ENCODE measurements around the gene VWA5B1.
A peak's percentile ranks its signal among the peaks of the same experiment; 100 is the strongest.

VWA5B1 gene

GRCh38 chr1:20322825-20323612 is 32.3 kb downstream of the VWA5B1 start:
- no peak for DNase-seq

- no peak for DNase-seq
Measured at GRCh38 chr1:20323613-20323920, 32.9 kb downstream of the VWA5B1 start.

GRCh38 chr1:20324704-20325406 is 34.2 kb downstream of the VWA5B1 start:
- no peak for DNase-seq

GRCh38 chr1:20325407-20325843 is 34.8 kb downstream of the VWA5B1 start:
- no peak for DNase-seq

DNA sequence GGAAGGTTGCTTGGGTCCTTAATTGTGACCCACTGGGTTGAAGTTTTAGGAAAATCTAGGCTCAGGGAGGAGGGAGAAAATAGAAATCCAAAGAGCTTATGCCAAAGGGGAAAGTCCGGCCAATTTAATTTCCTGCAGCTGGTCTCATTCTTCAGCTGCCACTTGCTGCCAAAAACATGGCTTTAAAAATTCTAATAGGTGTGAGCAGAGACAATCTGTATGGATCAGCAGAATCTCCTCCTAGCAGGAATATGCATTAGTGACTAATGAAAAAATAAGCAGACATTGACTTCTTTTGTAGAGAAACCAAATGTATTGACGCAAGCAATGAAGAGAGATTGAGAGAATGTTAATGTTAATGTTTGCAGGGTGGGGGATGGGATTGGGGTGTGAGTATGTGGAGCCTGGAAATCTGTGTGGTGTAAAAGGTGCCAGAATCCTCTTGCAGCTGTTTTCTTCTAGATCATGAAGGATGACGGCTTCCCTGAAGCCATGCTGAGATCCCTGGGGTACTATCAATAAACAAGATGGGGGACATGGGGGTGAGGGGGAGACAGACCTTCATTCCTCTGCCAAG is 35.3 kb downstream of the VWA5B1 start:
- DNase-seq = no peak

DNA sequence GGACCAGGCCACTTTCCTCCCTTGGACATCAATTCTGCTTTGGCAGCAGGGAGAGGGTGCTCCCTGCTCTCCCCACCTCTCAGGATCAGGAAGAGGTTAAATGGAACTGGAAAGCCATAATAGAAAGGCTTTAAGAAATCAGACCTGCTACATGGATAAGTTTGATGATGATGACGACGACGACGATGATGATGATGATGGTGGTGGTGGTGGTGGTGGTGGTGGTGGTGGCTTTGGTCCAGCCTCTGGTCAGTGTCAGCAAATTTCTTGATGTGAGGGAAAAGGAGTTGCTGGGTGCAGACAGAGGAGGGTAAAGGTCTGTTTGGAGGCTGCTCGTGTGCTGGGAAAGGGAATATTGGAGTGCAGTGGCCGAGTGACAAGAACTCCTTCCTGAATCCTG is 36.8 kb downstream of the VWA5B1 start:
- no peak for DNase-seq

- no peak for DNase-seq
Measured at GRCh38 chr1:20328201-20328600, 37.5 kb downstream of the VWA5B1 start.

DNA sequence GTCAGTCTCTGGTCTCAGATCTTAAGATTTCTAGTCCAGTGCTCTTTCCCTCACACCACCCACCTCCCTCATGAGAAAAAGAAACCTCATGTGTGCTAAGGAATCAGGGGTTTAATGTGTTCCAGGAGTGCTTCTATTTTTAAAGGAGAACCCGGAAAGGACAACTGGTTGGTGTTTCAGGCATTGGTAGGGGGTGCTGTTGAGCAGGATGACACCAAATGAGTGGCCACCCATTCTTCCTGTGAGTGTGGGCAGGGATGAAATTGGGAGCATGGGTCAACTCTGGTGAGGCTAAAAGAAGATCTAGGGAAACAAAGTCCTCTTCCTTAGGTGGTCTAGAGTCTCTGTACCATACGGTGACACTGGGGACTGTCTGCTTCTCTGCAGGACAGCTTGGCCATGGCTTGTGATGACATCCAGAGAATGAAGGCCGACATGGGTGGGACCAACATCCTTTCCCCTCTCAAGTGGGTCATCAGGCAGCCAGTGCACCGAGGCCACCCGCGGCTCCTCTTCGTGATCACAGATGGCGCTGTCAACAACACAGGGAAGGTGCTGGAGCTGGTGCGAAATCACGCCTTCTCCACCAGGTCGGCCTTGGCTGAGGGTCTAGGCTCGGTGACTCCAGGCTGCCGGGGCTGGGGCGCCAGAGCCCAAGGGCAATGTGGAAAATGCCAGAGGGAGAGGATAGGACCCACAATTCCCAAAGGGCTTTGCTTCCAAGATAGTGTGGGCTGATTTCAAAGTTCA is 39.3 kb downstream of the VWA5B1 start:
- DNase-seq = no peak

GRCh38 chr1:20334103-20334502 is 43.4 kb downstream of the VWA5B1 start:
- no peak for DNase-seq

DNA sequence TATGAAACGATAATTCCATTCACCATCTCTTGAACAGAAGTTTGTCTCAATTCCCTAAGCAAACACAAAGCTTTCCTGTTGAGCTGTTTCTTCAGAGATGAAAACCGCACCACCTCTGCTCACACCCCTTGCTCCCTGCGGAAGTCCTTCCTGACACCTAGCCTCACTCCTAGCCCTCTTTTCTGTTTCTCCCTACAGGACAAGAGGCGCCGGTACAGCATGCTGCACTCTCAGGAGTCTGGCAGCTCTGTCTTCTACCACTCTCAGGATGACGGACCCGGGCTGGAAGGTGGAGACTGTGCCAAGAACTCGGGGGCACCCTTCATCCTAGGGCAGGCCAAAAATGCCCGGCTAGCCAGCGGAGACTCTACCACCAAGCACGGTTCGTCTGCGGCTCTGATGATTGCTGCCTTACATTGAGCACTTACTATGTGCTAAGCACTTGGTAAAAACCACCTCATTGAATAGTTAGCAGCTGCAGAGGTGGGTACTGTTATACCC is 45.5 kb downstream of the VWA5B1 start:
- no peak for DNase-seq

- no peak for DNase-seq
Measured at GRCh38 chr1:20337581-20337980, 46.9 kb downstream of the VWA5B1 start.

DNA sequence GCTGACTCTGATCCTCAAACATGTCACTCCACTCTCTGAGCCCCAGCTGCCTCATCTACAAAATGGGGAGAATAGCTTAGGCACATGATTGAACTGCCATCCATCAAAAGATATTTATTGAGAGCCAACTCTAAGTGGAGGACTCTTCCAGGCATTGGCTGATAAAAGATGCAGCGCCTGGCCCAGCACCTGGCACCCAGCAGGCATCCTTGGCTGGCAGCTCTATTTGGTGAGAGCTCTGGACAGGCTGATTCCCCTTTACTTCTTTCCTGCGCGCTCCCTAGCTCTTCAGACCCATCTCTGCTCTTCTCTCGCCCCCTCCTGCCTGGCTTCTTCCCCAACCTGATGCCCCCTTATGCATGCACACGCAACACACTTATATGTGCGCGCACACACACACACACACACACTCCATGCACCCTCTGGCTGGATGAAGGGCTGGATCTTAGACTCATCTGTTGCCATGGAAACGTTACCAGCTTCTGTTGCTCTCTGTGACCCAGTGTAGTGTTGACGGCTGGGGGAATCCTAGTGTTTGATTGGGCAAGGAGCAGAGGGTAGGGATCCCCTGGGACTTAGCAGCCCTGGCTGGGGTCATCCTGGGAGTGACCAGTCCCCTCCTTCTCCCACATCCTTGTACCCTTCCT is 49.3 kb downstream of the VWA5B1 start:
- peak; percentile 54 for DNase-seq

- DNase-seq = peak; percentile 19
Measured at GRCh38 chr1:20342294-20343148, 51.8 kb downstream of the VWA5B1 start.

GRCh38 chr1:20343149-20343937 is 52.7 kb downstream of the VWA5B1 start:
- peak; percentile 90 for DNase-seq

DNA sequence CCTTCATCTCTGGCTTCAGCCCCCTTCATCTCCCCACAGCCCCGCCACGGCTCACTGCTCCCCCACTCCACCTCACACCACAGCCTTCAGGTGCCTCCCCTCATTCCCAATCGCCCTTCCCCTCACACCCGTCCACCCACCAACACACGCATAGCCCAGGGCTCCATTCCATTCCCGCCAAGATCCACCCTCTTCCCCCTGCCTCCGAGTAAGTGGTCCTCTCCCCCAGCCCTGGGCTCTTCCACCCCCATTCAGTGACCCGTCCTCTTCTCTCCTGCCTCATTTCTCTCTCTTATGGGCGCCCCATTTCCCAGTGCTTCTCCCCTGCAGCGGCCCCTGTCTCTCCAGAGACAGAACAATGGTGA is 53.2 kb downstream of the VWA5B1 start:
- DNase-seq = no peak

- no peak for DNase-seq
Measured at GRCh38 chr1:20344738-20345137, 54.1 kb downstream of the VWA5B1 start.

DNA sequence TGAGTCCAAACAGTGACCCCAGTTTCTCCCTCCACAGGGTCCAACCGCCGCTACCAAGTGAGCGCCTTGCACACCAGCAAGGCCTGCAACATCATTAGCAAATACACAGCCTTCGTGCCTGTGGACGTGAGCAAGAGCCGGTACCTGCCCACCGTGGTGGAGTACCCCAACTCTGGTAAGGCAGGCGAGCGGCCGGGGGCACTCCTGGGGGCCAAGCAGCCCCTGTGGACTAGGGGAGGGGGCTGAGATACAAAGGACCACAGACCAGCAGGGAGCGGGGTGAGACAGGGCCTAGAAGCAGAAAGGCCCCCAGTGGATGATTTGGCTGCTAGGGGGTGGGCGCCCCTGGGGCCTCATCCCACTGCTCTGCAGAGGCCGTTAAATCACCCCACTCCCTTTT is 54.7 kb downstream of the VWA5B1 start:
- DNase-seq = no peak

GRCh38 chr1:20346433-20346832 is 55.8 kb downstream of the VWA5B1 start:
- no peak for DNase-seq

DNA sequence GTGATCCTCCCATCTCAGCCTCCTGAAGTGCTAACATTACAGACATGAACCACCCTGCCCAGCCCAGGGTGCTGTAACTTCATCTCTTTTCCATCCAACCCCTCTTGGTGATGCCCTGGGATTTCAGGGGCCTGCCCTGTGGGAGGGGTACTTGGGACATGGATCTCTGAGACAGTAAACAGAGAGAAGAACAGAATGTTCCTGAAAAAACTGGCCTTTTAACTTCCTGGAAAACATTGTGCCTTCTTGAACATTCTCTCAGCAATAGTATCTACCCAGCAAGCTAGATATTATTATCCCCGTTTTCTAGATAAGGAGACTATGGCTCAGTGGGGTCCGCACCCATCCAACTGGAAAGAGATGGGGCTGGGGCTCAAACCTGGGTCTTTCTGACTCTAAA is 57.0 kb downstream of the VWA5B1 start:
- no peak for DNase-seq

DNA sequence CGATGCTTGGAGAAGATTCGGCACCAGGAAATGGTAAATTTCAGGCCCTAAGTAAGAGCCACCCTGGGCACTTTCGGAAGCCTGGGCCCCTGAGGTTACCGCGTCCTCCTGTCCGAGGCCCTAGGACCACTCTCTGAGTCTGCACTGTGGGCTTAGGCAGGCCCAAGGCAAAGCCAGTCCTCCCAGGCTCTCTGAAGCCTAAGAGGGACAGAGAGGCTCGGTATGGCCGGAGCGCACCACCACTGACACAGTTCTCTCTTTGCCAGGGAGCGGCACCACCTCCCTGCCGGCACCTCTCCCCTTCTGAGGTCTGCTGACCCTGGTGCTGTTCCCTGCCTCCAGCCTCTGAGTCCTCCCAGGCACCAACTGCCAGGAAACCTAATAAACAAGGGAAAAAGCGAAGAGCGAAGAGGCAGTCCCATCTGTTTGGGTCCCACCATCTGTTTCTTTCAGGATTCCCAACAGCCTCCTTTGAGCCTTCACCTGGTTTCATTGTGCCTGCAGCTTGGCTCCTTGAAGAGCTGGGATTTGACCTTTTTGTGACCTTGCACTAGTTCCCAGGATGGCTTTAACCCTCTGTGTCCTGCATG is 57.7 kb downstream of the VWA5B1 start:
- DNase-seq = no peak

DNA sequence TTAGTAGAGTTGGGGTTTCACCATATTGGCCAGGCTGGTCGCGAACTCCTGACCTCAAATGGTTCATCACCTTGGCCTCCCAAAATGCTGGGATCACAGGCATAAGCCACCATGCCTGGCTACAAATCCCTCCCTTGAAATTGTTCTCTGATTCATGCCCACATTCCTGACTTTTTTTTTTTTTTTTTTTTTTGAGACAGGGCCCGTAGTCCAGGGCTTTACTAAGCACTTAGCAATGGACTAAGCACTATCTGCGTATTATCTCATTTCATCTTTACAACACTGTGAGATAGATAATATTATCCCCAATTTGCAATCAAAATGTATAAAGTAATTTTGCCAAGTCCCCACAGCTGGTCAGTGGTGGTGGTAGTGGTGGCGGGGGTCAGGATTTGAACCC is 58.9 kb downstream of the VWA5B1 start:
- DNase-seq = no peak

All from NCI-H1436 (cell line).